Body of pancreas (tissue), 4 donors: ENCODE results near the gene LGR5.

Experiments
- POLR2A ChIP-seq, 3 donors: fragments of 450-650 bp; IDR thresholded peaks; one replicate each; pipeline ENCODE4 v1.6.1; 2016; ENCODE audit warnings: antibody characterized with exemption in 3 of 3, mild to moderate bottlenecking in 2 of 3
- TF ChIP-seq, protein P1 (sequence below), 7 experiments: fragments of 450-650 bp in 4 of 7; fragments of 200-600 bp in 3 of 7; sonication (generic) in 3 of 7; IDR thresholded peaks; one replicate each; pipeline ENCODE4 v1.5.1; 2016 to 2019; ENCODE audit warnings: antibody characterized with exemption in 7 of 7

GRCh38 chr12:71420775-71421406, 18.7 kb upstream of the LGR5 start:
- no peak for TF ChIP-seq POLR2A (IDR thresholded peaks at IDR 0.05)
- TF ChIP-seq, protein P1, sequence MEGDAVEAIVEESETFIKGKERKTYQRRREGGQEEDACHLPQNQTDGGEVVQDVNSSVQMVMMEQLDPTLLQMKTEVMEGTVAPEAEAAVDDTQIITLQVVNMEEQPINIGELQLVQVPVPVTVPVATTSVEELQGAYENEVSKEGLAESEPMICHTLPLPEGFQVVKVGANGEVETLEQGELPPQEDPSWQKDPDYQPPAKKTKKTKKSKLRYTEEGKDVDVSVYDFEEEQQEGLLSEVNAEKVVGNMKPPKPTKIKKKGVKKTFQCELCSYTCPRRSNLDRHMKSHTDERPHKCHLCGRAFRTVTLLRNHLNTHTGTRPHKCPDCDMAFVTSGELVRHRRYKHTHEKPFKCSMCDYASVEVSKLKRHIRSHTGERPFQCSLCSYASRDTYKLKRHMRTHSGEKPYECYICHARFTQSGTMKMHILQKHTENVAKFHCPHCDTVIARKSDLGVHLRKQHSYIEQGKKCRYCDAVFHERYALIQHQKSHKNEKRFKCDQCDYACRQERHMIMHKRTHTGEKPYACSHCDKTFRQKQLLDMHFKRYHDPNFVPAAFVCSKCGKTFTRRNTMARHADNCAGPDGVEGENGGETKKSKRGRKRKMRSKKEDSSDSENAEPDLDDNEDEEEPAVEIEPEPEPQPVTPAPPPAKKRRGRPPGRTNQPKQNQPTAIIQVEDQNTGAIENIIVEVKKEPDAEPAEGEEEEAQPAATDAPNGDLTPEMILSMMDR (IDR thresholded peaks at IDR 0.05), result no peak
